ENCODE data around the gene PRMT5. TPM values are rescaled to one million over a fixed set of nuclear protein-coding genes. Genes with fewer than 3 reads are reported as not detected.
A peak's percentile ranks its signal among the peaks of the same experiment; 100 is the strongest.

PRMT5 gene
- polyA plus RNA-seq, 1 experiment = 152 TPM

GRCh38 chr14:22932146-22932545, 3.0 kb upstream of the PRMT5 start:
- no peaks in the 10 kb centered on the region for H3K27me3 ChIP-seq (ENCODE audit: control insufficient read depth, insufficient read depth, low read length)
- POLR2A ChIA-PET = no interaction called here
- no peak for DNase-seq (ENCODE audit: low read depth)
- CTCF ChIA-PET = interaction anchor here (1.3 to 3.9 kb wide), 2 partner anchors 9 to 45 kb away, joined by 3 to 21 read pairs; no protein-coding TSS in a partner anchor
- TF ChIP-seq CTCF (IDR thresholded peaks at IDR 0.05; ENCODE audit: insufficient read depth, low read depth, low read length) = no peak
- no peaks in the 10 kb centered on the region for H3K36me3 ChIP-seq (ENCODE audit: control insufficient read depth, insufficient read depth, low read length)
- H3K4me3 ChIP-seq (ENCODE audit: low read depth, low read length) = no peak overlapping the region

GRCh38 chr14:22929961-22930364, 787 bp upstream of the PRMT5 start:
- H3K27me3 ChIP-seq (ENCODE audit: control insufficient read depth, insufficient read depth, low read length) = no peaks in the 10 kb centered on the region
- DNase-seq (ENCODE audit: low read depth) = no peak
- TF ChIP-seq CTCF (IDR thresholded peaks at IDR 0.05; ENCODE audit: insufficient read depth, low read depth, low read length) = no peak
- ChIA-PET POLR2A (interaction anchor here (1.3 kb wide), 1 partner anchor 77 kb away, joined by 4 read pairs; no protein-coding TSS in a partner anchor), CTCF (interaction anchor here (0.8 to 3.9 kb wide), 35 partner anchors 10 to 373 kb away, joined by 3 to 48 read pairs (median 4); partner anchors contain the start of genes AJUBA, CDH24, HAUS4 and RBM23)
- H3K4me3 ChIP-seq (ENCODE audit: low read depth, low read length) = peak overlapping the region; percentile 36
- H3K36me3 ChIP-seq (ENCODE audit: control insufficient read depth, insufficient read depth, low read length) = no peaks in the 10 kb centered on the region

- H3K27me3 ChIP-seq (ENCODE audit: control insufficient read depth, insufficient read depth, low read length) = no peaks in the 10 kb centered on the region
- CTCF ChIA-PET = interaction anchor here (1.2 to 3.9 kb wide), 16 partner anchors 9 to 181 kb away, joined by 4 to 48 read pairs (median 10); partner anchors contain the start of genes AJUBA, CDH24, HAUS4 and RBM23
- peak overlapping the region; percentile 86 for H3K4me3 ChIP-seq (ENCODE audit: low read depth, low read length)
- POLR2A ChIA-PET = interaction anchor here (0.5 kb wide), 1 partner anchor 13 kb away, joined by 3 read pairs; no protein-coding TSS in a partner anchor
- H3K36me3 ChIP-seq (ENCODE audit: control insufficient read depth, insufficient read depth, low read length) = peaks cover 8% of the 10 kb centered on the region
- TF ChIP-seq CTCF (IDR thresholded peaks at IDR 0.05; ENCODE audit: insufficient read depth, low read depth, low read length) = no peak
- DNase-seq (ENCODE audit: low read depth) = no peak
Measured at GRCh38 chr14:22928237-22929103, 706 bp downstream of the PRMT5 start.

- POLR2A ChIA-PET = no interaction called here
- Histone ChIP-seq H3K27me3 (ENCODE audit: control insufficient read depth, insufficient read depth, low read length) (no peaks in the 10 kb centered on the region), H3K36me3 (ENCODE audit: control insufficient read depth, insufficient read depth, low read length) (peaks cover 15% of the 10 kb centered on the region), H3K4me3 (ENCODE audit: low read depth, low read length) (no peak overlapping the region)
- CTCF ChIA-PET = no interaction called here
- no peak for DNase-seq (ENCODE audit: low read depth)
- no peak for TF ChIP-seq CTCF (IDR thresholded peaks at IDR 0.05; ENCODE audit: insufficient read depth, low read depth, low read length)
Measured at GRCh38 chr14:22926316-22926715, 2.9 kb downstream of the PRMT5 start.

GRCh38 chr14:22925513-22925912, 3.7 kb downstream of the PRMT5 start:
- CTCF ChIA-PET = no interaction called here
- POLR2A ChIA-PET = no interaction called here
- no peaks in the 10 kb centered on the region for H3K27me3 ChIP-seq (ENCODE audit: control insufficient read depth, insufficient read depth, low read length)
- peaks cover 21% of the 10 kb centered on the region for H3K36me3 ChIP-seq (ENCODE audit: control insufficient read depth, insufficient read depth, low read length)
- DNase-seq (ENCODE audit: low read depth) = no peak
- H3K4me3 ChIP-seq (ENCODE audit: low read depth, low read length) = no peak overlapping the region
- no peak for TF ChIP-seq CTCF (IDR thresholded peaks at IDR 0.05; ENCODE audit: insufficient read depth, low read depth, low read length)

All from BJ (cell line).